Caco-2 (cell line): ENCODE measurements around the gene LEKR1. TPM values are rescaled to one million over a fixed set of nuclear protein-coding genes. Genes with fewer than 3 reads are reported as not detected.

Experiments
- BruUV-seq: library from RNA; stranded (reverse); fragments of 400-500 nt; replicated peaks from 2 replicates; lab custom pipeline; 2021; lab: Mats Ljungman, UMichigan
- CTCF ChIA-PET: fragments of 300-600 bp; sonication (Branson Sonifier 250); formaldehyde crosslinking; loops from one replicate; lab custom pipeline; 2022; ENCODE audit warnings: antibody characterized with exemption; lab: Charles Lee
- POLR2A ChIA-PET: fragments of 300-600 bp; sonication (Branson Sonifier 250); formaldehyde crosslinking; loops from one replicate; lab custom pipeline; 2022; ENCODE audit warnings: antibody characterized with exemption; lab: Charles Lee
- DNase-seq, 2 experiments: peaks; one replicate each; pipeline versions ENCODE4 v3.0.0 to v3.0.0-alpha.2; 2020 to 2022
- H3K27me3 ChIP-seq: replicated peaks from 2 replicates; pipeline ENCODE4 v1.6.0; 2011; ENCODE audit warnings: low read length; ENCODE audit not compliant: control insufficient read depth, insufficient read depth
- H3K36me3 ChIP-seq: 2 replicates; pipeline ENCODE4 v1.5.1; 2011; ENCODE audit warnings: low read length; ENCODE audit not compliant: control insufficient read depth, insufficient read depth
- H3K4me1 ChIP-seq: fragments of 250-450 bp; sonication (Bioruptor Pico); 2 replicates; pipeline ENCODE4 v1.5.1; 2020; ENCODE audit warnings: mild to moderate bottlenecking
- H3K4me3 ChIP-seq: 2 replicates; pipeline ENCODE4 v1.5.1; 2011; ENCODE audit warnings: low read depth, mild to moderate bottlenecking, control low read depth, low read length
- H3K9me3 ChIP-seq: fragments of 250-450 bp; sonication (Bioruptor Pico); 2 replicates; pipeline ENCODE4 v1.5.1; 2020; ENCODE audit warnings: mild to moderate bottlenecking, moderate library complexity
- H3K27ac Mint-ChIP-seq: one replicate; pipeline ENCODE4 v1.8.0; 2022; ENCODE audit warnings: mixed read lengths; ENCODE audit not compliant: unreplicated experiment
- H3K27me3 Mint-ChIP-seq: one replicate; pipeline ENCODE4 v1.8.0; 2022; ENCODE audit warnings: mixed read lengths; ENCODE audit not compliant: insufficient read depth, unreplicated experiment
- H3K36me3 Mint-ChIP-seq: one replicate; pipeline ENCODE4 v1.8.0; 2022; ENCODE audit warnings: mild to moderate bottlenecking, mixed read lengths; ENCODE audit not compliant: insufficient read depth, unreplicated experiment
- H3K4me1 Mint-ChIP-seq: one replicate; pipeline ENCODE4 v1.8.0; 2022; ENCODE audit warnings: low read depth, mixed read lengths; ENCODE audit not compliant: unreplicated experiment
- H3K4me3 Mint-ChIP-seq: one replicate; pipeline ENCODE4 v1.8.0; 2022; ENCODE audit warnings: mild to moderate bottlenecking, moderate library complexity, mixed read lengths; ENCODE audit not compliant: unreplicated experiment
- H3K9me3 Mint-ChIP-seq: one replicate; pipeline ENCODE4 v1.8.0; 2022; ENCODE audit warnings: mixed read lengths; ENCODE audit not compliant: unreplicated experiment
- CTCF ChIP-seq, 2 experiments: fragments of 200-600 bp in 1 of 2; IDR thresholded peaks; 1 replicate in 1 of 2; 2 replicates in 1 of 2; pipeline versions ENCODE4 v1.5.1 to v1.8.0; 2011 to 2022; ENCODE audit warnings: antibody characterized with exemption in 1 of 2, control low read depth in 1 of 2, inconsistent platforms in 1 of 2, low read depth in 1 of 2, low read length in 1 of 2, mild to moderate bottlenecking in 1 of 2, moderate library complexity in 1 of 2; ENCODE audit not compliant: insufficient read depth in 1 of 2, severe bottlenecking in 1 of 2, unreplicated experiment in 1 of 2
- intact Hi-C: fragments of 100-400 bp; cut with micrococcal nuclease; formaldehyde crosslinking; loops from one replicate; pipeline ENCODE4 v1.10.0; 2022; ENCODE audit not compliant: unreplicated experiment
- total RNA-seq: library from RNA; stranded (reverse); gene quantifications from 2 replicates; pipeline ENCODE4 v1.2.3, GENCODE V29; 2022

LEKR1 gene
- total RNA-seq, 1 experiment from 2014 or later: 1.6 TPM

- Histone ChIP-seq H3K27me3 (no peaks in the 10 kb centered on the region), H3K4me1 (peaks cover 9% of the 10 kb centered on the region), H3K4me3 (no peak overlapping the region), H3K36me3 (no peaks in the 10 kb centered on the region), H3K9me3 (no peaks in the 10 kb centered on the region)
- no peaks in the 10 kb centered on the region for H3K36me3 Mint-ChIP-seq
- H3K9me3 Mint-ChIP-seq: no peaks in the 10 kb centered on the region
- intact Hi-C loops: loop anchor here (2.0 kb wide), 1 partner anchor 19 kb away; no protein-coding TSS in a partner anchor
- DNase-seq: no peak
- H3K4me3 Mint-ChIP-seq: no peak overlapping the region
- TF ChIP-seq CTCF (IDR thresholded peaks at IDR 0.05; ENCODE audit: insufficient read depth in 1 of 2, low read depth in 1 of 2, low read length in 1 of 2, severe bottlenecking in 1 of 2, unreplicated experiment in 1 of 2): no peak
- BruUV-seq: no TSS peak
- H3K4me1 Mint-ChIP-seq: peaks cover 11% of the 10 kb centered on the region
- ChIA-PET CTCF (no interaction called here), POLR2A (no interaction called here)
- H3K27me3 Mint-ChIP-seq: no peaks in the 10 kb centered on the region
- no peak overlapping the region for H3K27ac Mint-ChIP-seq
Observed at GRCh38 chr3:157077565-157077991, 251.4 kb downstream of the LEKR1 start.

GRCh38 chr3:157078131-157078810 lies 252.1 kb downstream of the LEKR1 start:
- DNase-seq: no peak
- H3K4me1 ChIP-seq: peaks cover 9% of the 10 kb centered on the region
- no peak for TF ChIP-seq CTCF (IDR thresholded peaks at IDR 0.05; ENCODE audit: insufficient read depth in 1 of 2, low read depth in 1 of 2, low read length in 1 of 2, severe bottlenecking in 1 of 2, unreplicated experiment in 1 of 2)
- Mint-ChIP-seq H3K4me1 (peaks cover 11% of the 10 kb centered on the region), H3K4me3 (no peak overlapping the region), H3K27ac (no peak overlapping the region), H3K27me3 (no peaks in the 10 kb centered on the region), H3K9me3 (no peaks in the 10 kb centered on the region), H3K36me3 (no peaks in the 10 kb centered on the region)
- no peak overlapping the region for H3K4me3 ChIP-seq
- intact Hi-C loops: no loop called here
- H3K36me3 ChIP-seq: no peaks in the 10 kb centered on the region
- no peaks in the 10 kb centered on the region for H3K27me3 ChIP-seq
- no peaks in the 10 kb centered on the region for H3K9me3 ChIP-seq
- POLR2A ChIA-PET: no interaction called here
- CTCF ChIA-PET: no interaction called here
- no TSS peak for BruUV-seq

GRCh38 chr3:157078811-157079185 lies 252.6 kb downstream of the LEKR1 start:
- ChIA-PET CTCF (interaction anchor here (0.6 kb wide), 1 partner anchor 51 kb away, joined by 4 read pairs; no protein-coding TSS in a partner anchor), POLR2A (no interaction called here)
- peaks cover 11% of the 10 kb centered on the region for H3K4me1 Mint-ChIP-seq
- no peaks in the 10 kb centered on the region for H3K36me3 ChIP-seq
- intact Hi-C loops: no loop called here
- H3K9me3 ChIP-seq: no peaks in the 10 kb centered on the region
- H3K4me3 ChIP-seq: no peak overlapping the region
- no peak overlapping the region for H3K27ac Mint-ChIP-seq
- peaks cover 9% of the 10 kb centered on the region for H3K4me1 ChIP-seq
- no TSS peak for BruUV-seq
- no peaks in the 10 kb centered on the region for H3K27me3 Mint-ChIP-seq
- no peak for DNase-seq
- no peaks in the 10 kb centered on the region for H3K27me3 ChIP-seq
- H3K4me3 Mint-ChIP-seq: no peak overlapping the region
- H3K9me3 Mint-ChIP-seq: no peaks in the 10 kb centered on the region
- H3K36me3 Mint-ChIP-seq: no peaks in the 10 kb centered on the region
- no peak for TF ChIP-seq CTCF (IDR thresholded peaks at IDR 0.05; ENCODE audit: insufficient read depth in 1 of 2, low read depth in 1 of 2, low read length in 1 of 2, severe bottlenecking in 1 of 2, unreplicated experiment in 1 of 2)
